Psoas muscle (tissue), 8 donors: ENCODE results near the gene PDZRN4. TPM values are rescaled to one million over a fixed set of nuclear protein-coding genes. Genes with fewer than 3 reads are reported as not detected.

Source experiments
- ATAC-seq, 4 donors: fragments of 200-7000 bp; cut with Tn5 transposase; one replicate each; pipeline ENCODE4 v1.9.1; 2020; ENCODE audit warnings: moderate library complexity in 3 of 4, mild to moderate bottlenecking in 2 of 4
- DNase-seq, 2 donors: peaks; one replicate each; pipeline ENCODE4 v3.0.0-alpha.2; 2020
- H3K27ac ChIP-seq: fragments of 200-600 bp; one replicate; pipeline ENCODE4 v1.8.0; 2022
- H3K27me3 ChIP-seq, 3 donors: fragments of 200-600 bp in 1 of 3; one replicate each; pipeline versions ENCODE4 v1.6.1 to v1.8.0; 2013 to 2022; ENCODE audit warnings: low read length in 2 of 3, mild to moderate bottlenecking in 2 of 3, moderate library complexity in 1 of 3; ENCODE audit not compliant: insufficient read depth in 3 of 3
- H3K36me3 ChIP-seq, 2 donors: fragments of 200-600 bp in 1 of 2; one replicate each; pipeline versions ENCODE4 v1.6.1 to v1.8.0; 2013 to 2022; ENCODE audit warnings: low read depth in 1 of 2, mild to moderate bottlenecking in 1 of 2, moderate library complexity in 1 of 2; ENCODE audit not compliant: insufficient read depth in 1 of 2
- H3K4me1 ChIP-seq: fragments of 200-600 bp; one replicate; pipeline ENCODE4 v1.8.0; 2022
- H3K4me3 ChIP-seq: fragments of 200-600 bp; one replicate; pipeline ENCODE4 v1.8.0; 2022; ENCODE audit warnings: mild to moderate bottlenecking
- H3K9me3 ChIP-seq: fragments of 200-600 bp; one replicate; pipeline ENCODE4 v1.8.0; 2022
- CTCF ChIP-seq: fragments of 200-600 bp; IDR thresholded peaks from one replicate; pipeline ENCODE4 v1.8.0; 2022; ENCODE audit warnings: antibody characterized with exemption
- WGBS, 3 donors: extraction: QIAGEN DNeasy Blood & Tissue Kit; methylation state at CpG; one replicate each; pipeline versions ENCODE4 v1.1.6 to v1.1.7; 2013; 5-methylcytosine and 5-hydroxymethylcytosine counted together
- intact Hi-C, 2 donors: fragments of 100-400 bp; cut with DNase I; formaldehyde crosslinking; loops; one replicate each; pipeline versions ENCODE4 v1.11.0 to v1.14.2; 2022
- polyA plus RNA-seq, 3 donors: library from polyadenylated mRNA; stranded (reverse); fragments of 200-250 nt; gene quantifications; one replicate each; pipeline ENCODE4 v1.2.3, GENCODE V29; 2013
- total RNA-seq, 4 donors: library from RNA; stranded (reverse); fragmentation: NEBNext Ultra II Directional in 2 of 4; extraction: Animal tissue kit (Norgen Biotek cat#: 25700) in 2 of 4; gene quantifications; one replicate each; pipeline versions ENCODE4 v1.2.1 to v1.2.4, GENCODE V29; 2021 to 2023
- donor health status: healthy with polysubstance abuse.
- donor health status: DM: no; HTN: no; CAD: no; lungs with moderate emphysema.
- donor health status: Bipolar disorder and iron deficiency.
- donor health status: healthy.
- donor health status: DM: yes; HTN: yes; CAD: no.
- donor health status: DM: no; HTN: no; CAD: no.
- donor health status: DM: no; HTN: no; CAD: no.
- donor health status: DM: yes; HTN: yes; CAD: no.

The PDZRN4 gene
- total and polyA plus RNA-seq, 7 donors = 0.11 to 0.39 (median 0.20) TPM; not detected in 1

- H3K4me1 ChIP-seq = no peaks in the 10 kb centered on the region
Observed at GRCh38 chr12:41339784-41340183, 151.7 kb downstream of the PDZRN4 start.

DNA sequence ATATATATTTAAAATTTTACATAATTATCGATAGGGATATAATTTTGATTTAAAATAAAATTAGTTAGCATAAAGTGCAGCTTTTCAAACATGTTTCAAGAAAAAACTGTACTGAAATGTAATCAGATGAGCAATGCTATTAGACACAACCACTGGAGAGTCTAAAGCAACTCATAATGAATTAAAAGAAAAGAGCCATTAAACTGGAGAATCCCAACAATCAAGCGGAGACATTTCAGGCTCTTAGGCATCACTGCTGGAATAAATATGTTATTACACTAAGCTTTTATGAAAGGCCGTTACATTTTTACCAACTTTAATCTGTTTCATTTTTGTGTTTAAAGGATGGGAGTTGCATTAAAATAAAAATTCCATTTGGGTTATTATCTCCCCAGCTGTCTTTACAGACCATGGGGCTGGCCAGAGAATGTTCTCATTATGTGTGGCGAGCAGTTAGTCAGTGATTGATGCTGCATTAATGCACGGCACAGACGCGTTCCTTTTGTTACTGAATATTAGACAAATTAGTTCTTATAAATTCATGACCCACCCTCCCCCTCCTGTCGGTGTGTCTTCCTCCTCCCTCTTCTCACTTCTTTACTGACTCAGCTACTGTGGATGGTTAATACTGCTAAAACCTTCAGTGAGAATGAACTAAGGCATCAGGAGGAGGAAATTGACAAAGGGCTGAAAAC, 156.8 kb downstream of the PDZRN4 start:
- H3K36me3 ChIP-seq = no peaks in the 10 kb centered on the region

More at GRCh38 chr12:41339784-41340183, 151.7 kb downstream of the PDZRN4 start:
- ATAC-seq = no peak
- Histone ChIP-seq H3K27ac (no peak overlapping the region), H3K27me3 (no peaks in the 10 kb centered on the region), H3K36me3 (no peaks in the 10 kb centered on the region), H3K9me3 (no peaks in the 10 kb centered on the region), H3K4me3 (no peak overlapping the region)
- DNase-seq = no peak
- intact Hi-C loops = no loop called here
- no peak for TF ChIP-seq CTCF

GRCh38 chr12:41348198-41348597, 160.1 kb downstream of the PDZRN4 start:
- no peaks in the 10 kb centered on the region for H3K9me3 ChIP-seq
- no peak overlapping the region for H3K4me3 ChIP-seq
- TF ChIP-seq CTCF = no peak
- no peaks in the 10 kb centered on the region for H3K4me1 ChIP-seq
- intact Hi-C loops = no loop called here
- DNase-seq = no peak
- H3K27me3 ChIP-seq = no peaks in the 10 kb centered on the region
- H3K27ac ChIP-seq = no peak overlapping the region
- 83 to 92% (median 86%) methylated on average over 1 of the region's 1 CpG for WGBS, 3 donors
- no peak for ATAC-seq
- H3K36me3 ChIP-seq = no peaks in the 10 kb centered on the region

More for the DNA sequence above, 156.8 kb downstream of the PDZRN4 start:
- no peak for DNase-seq
- no peak for ATAC-seq
- WGBS, 3 donors = 27 to 39% (median 29%) methylated on average over 8 of the region's 8 CpGs
- Histone ChIP-seq H3K9me3 (no peaks in the 10 kb centered on the region), H3K4me3 (no peak overlapping the region), H3K27ac (no peak overlapping the region), H3K4me1 (no peaks in the 10 kb centered on the region), H3K27me3 (no peaks in the 10 kb centered on the region)
- TF ChIP-seq CTCF = no peak
- intact Hi-C loops = no loop called here

DNA sequence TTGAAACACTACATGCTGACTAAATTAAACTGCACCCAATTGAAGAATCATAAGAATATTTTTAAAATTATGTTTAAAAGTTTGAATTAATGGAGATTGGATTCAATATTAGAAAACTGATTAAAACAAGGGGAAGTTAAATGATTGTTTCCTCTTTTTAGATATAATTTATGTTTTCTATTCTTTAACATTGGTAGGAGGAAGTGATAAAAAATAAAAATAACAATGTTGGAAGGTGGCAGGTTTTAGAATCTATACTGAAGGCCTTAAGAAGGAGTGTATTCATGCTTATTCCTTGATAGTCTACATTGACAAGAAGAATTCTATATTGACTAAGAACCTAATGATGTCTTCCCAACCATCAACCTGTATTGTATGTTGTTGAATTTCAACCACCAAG, 168.1 kb downstream of the PDZRN4 start:
- no peaks in the 10 kb centered on the region for H3K4me1 ChIP-seq
- ATAC-seq (no peak), DNase-seq (no peak)
- no peak for TF ChIP-seq CTCF
- H3K36me3 ChIP-seq = no peaks in the 10 kb centered on the region
- intact Hi-C loops = no loop called here
- H3K9me3 ChIP-seq = no peaks in the 10 kb centered on the region
- H3K27ac ChIP-seq = no peak overlapping the region
- no peaks in the 10 kb centered on the region for H3K27me3 ChIP-seq
- no peak overlapping the region for H3K4me3 ChIP-seq

GRCh38 chr12:41361738-41362137, 173.6 kb downstream of the PDZRN4 start:
- no peaks in the 10 kb centered on the region for H3K36me3 ChIP-seq
- H3K4me3 ChIP-seq = no peak overlapping the region
- intact Hi-C loops = no loop called here
- TF ChIP-seq CTCF = no peak
- 26 to 36% (median 27%) methylated on average over 7 of the region's 7 CpGs for WGBS, 3 donors
- no peak overlapping the region for H3K27ac ChIP-seq
- ATAC-seq = no peak
- H3K4me1 ChIP-seq = no peaks in the 10 kb centered on the region
- H3K9me3 ChIP-seq = no peaks in the 10 kb centered on the region
- no peaks in the 10 kb centered on the region for H3K27me3 ChIP-seq
- no peak for DNase-seq
